NCI-H2107 treated with DMSO at 0.1 percent for 48 hours (cell line): ENCODE measurements around the gene LYZL4.

Experiments used
- DNase-seq: peaks from one replicate; lab custom pipeline; 2025; ENCODE audit not compliant: unreplicated experiment; lab: John Stamatoyannopoulos, UW

LYZL4 gene

GRCh38 chr3:42375121-42375800, 35.1 kb downstream of the LYZL4 start:
- no peak for DNase-seq

- no peak for DNase-seq
Observed at GRCh38 chr3:42371776-42372175, 38.6 kb downstream of the LYZL4 start.

- DNase-seq, result no peak
Observed at GRCh38 chr3:42369832-42370231, 40.6 kb downstream of the LYZL4 start.

GRCh38 chr3:42369304-42369703, 41.1 kb downstream of the LYZL4 start:
- peak; percentile 17 for DNase-seq

GRCh38 chr3:42368861-42369260, 41.5 kb downstream of the LYZL4 start:
- no peak for DNase-seq

- no peak for DNase-seq
Observed at GRCh38 chr3:42367903-42368302, 42.5 kb downstream of the LYZL4 start.

- DNase-seq, result no peak
Observed at GRCh38 chr3:42366550-42366949, 43.9 kb downstream of the LYZL4 start.

GRCh38 chr3:42357335-42357734, 53.1 kb downstream of the LYZL4 start:
- no peak for DNase-seq

GRCh38 chr3:42355612-42356011, 54.8 kb downstream of the LYZL4 start:
- no peak for DNase-seq

GRCh38 chr3:42353631-42354030, 56.8 kb downstream of the LYZL4 start:
- no peak for DNase-seq

- DNase-seq, result no peak
Observed at GRCh38 chr3:42351207-42351606, 59.2 kb downstream of the LYZL4 start.

GRCh38 chr3:42349765-42350594, 60.4 kb downstream of the LYZL4 start:
- no peak for DNase-seq

GRCh38 chr3:42347928-42348327, 62.5 kb downstream of the LYZL4 start:
- no peak for DNase-seq
